Fibroblast of skin of left quadriceps (primary cell): ENCODE measurements around the gene CFAP99.

Experiments
- DNase-seq, 2 experiments: peaks; one replicate each; pipeline ENCODE4 v3.0.0-alpha.2; 2013; ENCODE audit warnings: low read depth in 2 of 2

The CFAP99 gene

GRCh38 chr4:2503809-2504208 is 85.1 kb downstream of the CFAP99 start:
- DNase-seq, result no peak

GRCh38 chr4:2507259-2507658 is 88.5 kb downstream of the CFAP99 start:
- DNase-seq, result no peak

- DNase-seq, result no peak
Observed at GRCh38 chr4:2507855-2508254, 89.1 kb downstream of the CFAP99 start.

GRCh38 chr4:2510351-2511259 is 91.8 kb downstream of the CFAP99 start:
- no peak for DNase-seq

GRCh38 chr4:2511645-2512131 is 92.9 kb downstream of the CFAP99 start:
- no peak for DNase-seq
